Activated CD4-positive, alpha-beta T cell treated with anti-CD3 and anti-CD28 coated beads, Interleukin-2, Interleukin-6, amounts not matched to agents 100 ng/mL and 50 ng/mL, durations not matched to agents 16 hours and 8 hours (primary cell): ENCODE results near the gene MYH6.
A peak's percentile ranks its signal among the peaks of the same experiment; 100 is the strongest.

ENCODE experiments used
- DNase-seq: peaks from one replicate; pipeline ENCODE4 v3.0.0-alpha.2; 2020

The MYH6 gene

GRCh38 chr14:23375527-23376251, 32.4 kb downstream of the MYH6 start:
- DNase-seq, result no peak

- no peak for DNase-seq
Measured at GRCh38 chr14:23373041-23373440, 35.0 kb downstream of the MYH6 start.

DNA sequence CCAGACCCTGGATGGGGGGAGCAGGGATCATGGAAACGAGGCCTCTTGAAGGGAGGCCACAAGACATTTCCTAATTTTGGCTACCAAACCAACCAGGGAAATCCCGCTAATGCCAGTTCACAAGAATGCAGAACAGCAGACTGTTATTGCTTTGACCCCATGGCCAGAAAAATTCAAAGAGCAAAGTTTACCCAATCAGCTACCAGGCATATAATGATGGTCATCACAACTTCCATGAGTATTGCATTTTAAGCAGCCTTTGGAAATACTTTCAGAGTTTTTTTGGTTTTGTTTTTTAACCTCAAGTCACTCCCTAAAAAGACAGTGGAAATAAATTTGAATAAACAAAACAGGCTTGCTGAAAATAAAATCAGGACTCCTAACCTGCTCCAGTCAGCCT, 35.6 kb downstream of the MYH6 start, which contains the start of gene IL25:
IL25 (plus strand) TSS at position 301 of the 400 bp plus-strand sequence.
- no peak for DNase-seq

GRCh38 chr14:23371865-23372264, 36.2 kb downstream of the MYH6 start:
- no peak for DNase-seq

GRCh38 chr14:23370221-23370620, 37.9 kb downstream of the MYH6 start:
- no peak for DNase-seq

GRCh38 chr14:23366426-23366921, 41.6 kb downstream of the MYH6 start:
- DNase-seq, result no peak

GRCh38 chr14:23365732-23366425, 42.2 kb downstream of the MYH6 start:
- no peak for DNase-seq

DNA sequence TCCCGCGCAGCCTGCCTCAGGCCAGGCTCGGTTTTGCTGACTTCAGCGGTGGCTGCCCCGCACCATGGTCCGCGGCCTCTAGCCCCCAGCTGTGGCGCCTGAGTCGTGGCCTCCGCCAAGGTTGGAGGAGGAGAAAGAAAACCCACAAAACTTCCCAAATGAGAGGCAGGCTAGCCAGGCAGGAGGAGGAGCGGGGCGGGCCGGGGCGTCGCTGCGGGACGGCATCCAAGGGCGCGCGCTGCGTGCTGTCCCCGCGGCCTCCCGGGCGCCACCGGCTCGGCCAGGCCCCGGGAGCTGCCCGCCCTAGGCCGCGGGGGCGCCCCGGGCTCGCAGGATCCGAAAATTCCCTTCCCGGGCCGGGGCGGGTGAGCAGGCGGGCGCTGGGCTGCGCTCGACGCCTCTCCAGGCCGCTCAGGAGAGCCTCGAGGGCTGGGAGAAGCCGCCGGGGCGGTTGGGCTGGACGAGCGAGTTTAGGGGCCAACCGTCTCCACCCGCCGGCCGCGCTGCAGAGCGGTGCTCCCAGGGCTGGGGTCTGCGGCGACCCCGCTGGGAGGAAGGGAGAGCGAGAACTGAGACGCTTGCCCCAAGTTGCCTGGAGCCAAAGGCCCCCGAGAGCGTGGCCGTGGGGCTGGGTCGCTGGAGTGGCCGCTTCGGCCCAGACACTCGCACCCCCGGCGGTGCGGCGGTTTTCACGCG, 42.9 kb downstream of the MYH6 start, which contains the start of gene EFS:
EFS (minus strand) TSS at position 137 of the 696 bp plus-strand sequence. CDS start 147 bp downstream, outside the sequence.
- DNase-seq, result no peak

DNA sequence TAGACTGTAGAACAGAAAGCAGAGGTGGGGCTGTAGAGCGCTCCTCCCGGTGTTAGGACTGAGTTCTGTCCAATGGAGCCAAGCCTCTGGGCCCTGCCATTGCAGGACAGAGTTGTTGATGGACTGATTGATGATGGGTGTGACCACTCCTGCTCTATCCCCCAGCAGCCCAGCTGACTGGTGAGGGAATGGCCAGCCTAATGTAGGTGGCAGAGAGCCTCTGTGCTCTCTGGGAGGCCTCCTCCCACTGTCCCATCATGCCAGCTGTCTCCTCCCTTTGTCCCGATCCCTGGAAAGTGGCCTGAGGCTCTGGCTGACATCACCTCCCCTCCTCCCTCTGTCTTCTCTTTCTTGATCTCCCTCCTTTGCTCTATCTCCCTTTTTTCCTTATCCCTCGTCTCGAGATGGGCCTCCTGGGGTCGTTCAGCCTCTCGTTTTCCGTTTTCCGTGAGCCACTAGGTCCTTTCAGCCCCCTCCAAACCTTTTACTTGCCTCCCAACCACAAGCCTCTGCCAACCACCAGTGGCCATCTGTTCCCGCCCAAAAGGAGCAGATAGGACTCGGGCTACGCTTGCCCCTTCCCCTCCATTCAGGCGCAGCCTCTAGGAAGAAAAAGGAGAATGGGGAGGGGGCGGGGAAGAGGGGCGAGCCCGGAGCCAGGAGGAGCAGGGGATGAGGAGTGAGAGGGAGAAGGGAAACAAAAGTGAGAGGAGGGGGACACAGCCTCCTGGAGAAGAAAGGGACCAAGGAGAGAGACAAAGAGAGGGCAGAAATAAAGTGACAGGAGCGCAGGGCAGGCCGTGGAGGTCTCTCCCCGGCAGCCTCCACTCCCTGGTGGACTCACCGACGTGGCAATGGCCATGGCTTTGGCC, 43.7 kb downstream of the MYH6 start:
- DNase-seq, result no peak

GRCh38 chr14:23362200-23362599, 45.9 kb downstream of the MYH6 start:
- DNase-seq, result no peak

DNA sequence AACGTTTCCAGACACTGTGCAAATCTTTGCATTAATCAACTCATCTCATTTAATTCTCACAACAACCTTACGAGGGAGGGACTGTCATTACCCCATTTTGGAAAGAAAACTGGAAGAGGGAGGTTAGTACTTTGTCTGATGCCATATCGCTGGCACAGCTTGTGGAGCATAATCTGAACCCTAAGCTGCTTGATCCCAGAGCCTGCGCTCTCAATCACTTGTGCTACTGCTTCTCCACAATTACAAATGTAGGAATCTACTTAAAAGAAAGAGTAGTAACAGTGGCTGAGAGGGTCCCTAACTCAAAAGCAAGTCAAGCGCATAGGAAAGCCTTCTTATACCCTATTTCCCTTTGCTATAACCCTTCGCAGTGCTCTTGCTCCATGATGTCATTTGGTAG, 46.3 kb downstream of the MYH6 start:
- DNase-seq, result no peak

- peak; percentile 47 for DNase-seq
Measured at GRCh38 chr14:23361320-23361719, 46.8 kb downstream of the MYH6 start.

- DNase-seq, result no peak
Measured at GRCh38 chr14:23360496-23360895, 47.6 kb downstream of the MYH6 start.

GRCh38 chr14:23359722-23360447, 48.2 kb downstream of the MYH6 start:
- DNase-seq, result no peak

DNA sequence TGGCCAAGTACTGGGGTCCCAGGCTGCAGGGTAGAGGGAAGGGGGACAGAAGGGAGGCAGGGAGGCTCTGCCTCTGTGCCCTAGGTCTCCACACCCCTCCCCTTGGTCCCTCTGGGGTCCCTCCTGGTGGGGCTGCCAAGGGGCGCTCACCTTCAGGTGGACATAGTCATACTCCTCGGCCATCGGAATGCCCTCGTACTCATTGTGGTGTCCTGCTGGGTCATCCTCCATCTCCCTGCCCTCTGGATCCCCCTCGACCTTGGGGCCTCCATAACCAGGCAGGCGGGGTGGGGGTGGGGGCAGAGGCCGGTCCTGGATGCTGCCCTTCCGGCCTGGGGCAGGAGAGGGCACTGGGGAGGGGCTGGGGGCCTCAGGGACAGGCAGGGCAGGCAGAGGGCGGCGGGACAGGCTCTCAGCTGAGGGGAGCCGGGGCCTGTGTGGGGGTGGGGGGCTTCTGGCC, 48.9 kb downstream of the MYH6 start:
- DNase-seq, result no peak

- no peak for DNase-seq
Measured at GRCh38 chr14:23358553-23359166, 49.4 kb downstream of the MYH6 start.

GRCh38 chr14:23358042-23358441, 50.0 kb downstream of the MYH6 start:
- no peak for DNase-seq

DNA sequence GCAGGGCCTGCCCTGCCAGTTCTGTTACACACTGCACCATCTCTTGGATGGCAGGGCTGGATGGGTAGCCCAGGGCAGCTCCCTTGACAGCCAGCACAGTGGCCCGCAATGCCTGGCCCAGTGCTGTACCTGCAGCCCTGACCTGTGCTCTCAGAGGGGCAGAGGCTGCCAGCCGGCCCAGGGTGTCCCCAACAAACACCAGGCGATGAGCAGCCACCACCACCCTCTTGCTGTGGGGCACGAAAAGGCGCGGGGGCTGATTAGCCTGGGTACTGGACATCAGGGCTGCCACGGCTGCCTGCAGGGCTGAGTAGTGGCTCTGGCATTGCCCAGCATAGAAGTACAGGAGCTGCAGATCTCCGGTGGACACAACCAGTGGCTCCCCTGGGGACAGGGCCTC, 50.8 kb downstream of the MYH6 start:
- DNase-seq, result no peak

GRCh38 chr14:23356662-23357061, 51.4 kb downstream of the MYH6 start:
- DNase-seq, result no peak

DNA sequence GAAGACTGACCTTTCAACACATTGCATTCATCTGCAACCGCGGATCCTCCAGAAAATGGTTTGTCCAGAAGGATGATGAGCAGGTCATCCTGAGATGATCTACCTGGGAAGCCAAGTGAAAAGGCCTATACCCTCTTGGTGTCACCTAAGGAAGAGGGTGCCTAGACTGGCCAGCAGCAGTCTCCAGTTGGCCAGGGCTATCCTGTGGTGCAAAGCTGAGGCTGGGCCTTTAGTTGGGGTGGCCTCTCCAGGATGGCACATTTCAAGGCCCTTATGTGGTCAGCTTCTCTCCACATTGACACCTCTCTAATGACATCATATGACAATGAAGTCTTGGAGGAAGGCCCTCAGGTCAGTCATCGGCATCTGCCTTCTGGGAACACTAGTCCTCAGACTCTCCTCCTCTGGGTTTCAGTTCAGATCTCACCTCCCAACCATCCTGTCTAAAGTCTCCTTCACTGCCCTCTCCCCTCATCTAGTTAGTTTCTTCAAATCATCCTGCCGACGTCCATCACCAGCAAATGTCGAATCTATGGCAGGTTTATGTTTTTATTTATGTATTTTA, 52.1 kb downstream of the MYH6 start:
- no peak for DNase-seq

GRCh38 chr14:23354990-23355389, 53.1 kb downstream of the MYH6 start:
- DNase-seq, result no peak
